Right lobe of liver (tissue), 6 donors: ENCODE measurements around the gene DNAJC27. TPM values are rescaled to one million over a fixed set of nuclear protein-coding genes. Genes with fewer than 3 reads are reported as not detected.

Experiments used
- ATAC-seq, 4 donors: fragments of 200-7000 bp; cut with Tn5 transposase; one replicate each; pipeline ENCODE4 v1.9.1; 2020; ENCODE audit warnings: mild to moderate bottlenecking in 4 of 4, moderate library complexity in 4 of 4
- DNase-seq, 3 donors: peaks; one replicate each; pipeline ENCODE4 v3.0.0-alpha.2; 2020
- H3K27ac ChIP-seq, 3 donors: fragments of 200-600 bp; one replicate each; pipeline ENCODE4 v1.8.0; 2022
- H3K27me3 ChIP-seq, 2 donors: fragments of 200-600 bp; one replicate each; pipeline ENCODE4 v1.8.0; 2022
- H3K36me3 ChIP-seq, 4 donors: fragments of 200-600 bp; sonication (generic) in 1 of 4; one replicate each; pipeline versions ENCODE4 v1.5.1 to v1.8.0; 2017 to 2022; ENCODE audit warnings: control low read depth in 1 of 4
- H3K4me1 ChIP-seq, 4 donors: fragments of 200-600 bp; sonication (generic) in 1 of 4; one replicate each; pipeline versions ENCODE4 v1.5.1 to v1.8.0; 2017 to 2022; ENCODE audit warnings: control low read depth in 1 of 4
- H3K4me3 ChIP-seq, 3 donors: fragments of 200-600 bp; one replicate each; pipeline ENCODE4 v1.8.0; 2022
- H3K9me3 ChIP-seq, 4 donors: fragments of 200-600 bp; sonication (generic) in 1 of 4; one replicate each; pipeline versions ENCODE4 v1.5.1 to v1.8.0; 2017 to 2022; ENCODE audit warnings: control low read depth in 1 of 4
- CTCF ChIP-seq, 4 donors: fragments of 200-600 bp in 3 of 4; fragments of 450-650 bp in 1 of 4; IDR thresholded peaks; one replicate each; pipeline versions ENCODE4 v1.5.1 to v1.8.0; 2016 to 2022; ENCODE audit warnings: antibody characterized with exemption in 4 of 4, mild to moderate bottlenecking in 2 of 4
- POLR2A ChIP-seq: fragments of 450-650 bp; IDR thresholded peaks from one replicate; pipeline ENCODE4 v1.6.1; 2017; ENCODE audit warnings: antibody characterized with exemption, mild to moderate bottlenecking
- WGBS: methylation state at CpG from one replicate; pipeline ENCODE4 v1.1.6; 2018; ENCODE audit warnings: low coverage, low lambda C conversion rate; ENCODE audit not compliant: insufficient coverage; ENCODE audit errors: missing lambda C conversion rate; 5-methylcytosine and 5-hydroxymethylcytosine counted together
- intact Hi-C, 2 donors: fragments of 100-400 bp; cut with DNase I; formaldehyde crosslinking; loops; one replicate each; pipeline versions ENCODE4 v1.11.2 to v1.14.1; 2022
- total RNA-seq, 6 experiments: library from RNA; depleted of rRNA in 2 of 6; stranded (reverse); fragments of >200 nt in 2 of 6; fragmentation: NEBNext Ultra II Directional in 3 of 6; extraction: Animal tissue kit (Norgen Biotek cat#: 25700) in 3 of 6; gene quantifications; one replicate each; pipeline versions ENCODE4 v1.1.0 to v1.2.4, GENCODE V29; 2016 to 2023
- donor health status: DM: no; HTN: yes; CAD: no.
- donor health status: DM: no; HTN: no; CAD: no.
- donor health status: DM: no; HTN: no; CAD: no.
- donor health status: DM: no; HTN: yes; CAD: no.
- donor health status: DM: no; HTN: yes; CAD: no.

The DNAJC27 gene
- total RNA-seq, 6 experiments from 2014 or later, result 1.1 to 2.1 (median 1.7) TPM

GRCh38 chr2:24913911-24914310 lies 57.8 kb downstream of the DNAJC27 start:
- TF ChIP-seq POLR2A, result no peak
- TF ChIP-seq CTCF (IDR thresholded peaks at IDR 0.05), result no peak
- no peak for DNase-seq
- WGBS, result 90% methylated on average over 5 of the region's 9 CpGs
- no peak for ATAC-seq
- Histone ChIP-seq H3K36me3 (no peaks in the 10 kb centered on the region), H3K27me3 (no peaks in the 10 kb centered on the region), H3K4me3 (no peak overlapping the region), H3K27ac (no peak overlapping the region), H3K9me3 (no peaks in the 10 kb centered on the region), H3K4me1 (no peaks in the 10 kb centered on the region)
- intact Hi-C loops, result no loop called here

- Histone ChIP-seq H3K4me3 (no peak overlapping the region), H3K27ac (no peak overlapping the region), H3K9me3 (no peaks in the 10 kb centered on the region), H3K4me1 (no peaks in the 10 kb centered on the region), H3K27me3 (no peaks in the 10 kb centered on the region), H3K36me3 (no peaks in the 10 kb centered on the region)
- 62% methylated on average over 3 of the region's 10 CpGs for WGBS
- intact Hi-C loops, result no loop called here
- ATAC-seq (no peak), DNase-seq (no peak)
- TF ChIP-seq POLR2A (no peak), CTCF (IDR thresholded peaks at IDR 0.05) (no peak)
Observed at GRCh38 chr2:24912986-24913385, 58.8 kb downstream of the DNAJC27 start.

GRCh38 chr2:24912523-24912922 lies 59.2 kb downstream of the DNAJC27 start:
- H3K4me3 ChIP-seq, result no peak overlapping the region
- no peaks in the 10 kb centered on the region for H3K27me3 ChIP-seq
- H3K36me3 ChIP-seq, result no peaks in the 10 kb centered on the region
- ATAC-seq (no peak), DNase-seq (no peak)
- H3K9me3 ChIP-seq, result no peaks in the 10 kb centered on the region
- no peaks in the 10 kb centered on the region for H3K4me1 ChIP-seq
- no peak overlapping the region for H3K27ac ChIP-seq
- 75% methylated on average over 5 of the region's 7 CpGs for WGBS
- TF ChIP-seq CTCF (IDR thresholded peaks at IDR 0.05) (no peak), POLR2A (no peak)
- intact Hi-C loops, result no loop called here

GRCh38 chr2:24910245-24910644 lies 61.5 kb downstream of the DNAJC27 start:
- Histone ChIP-seq H3K27me3 (no peaks in the 10 kb centered on the region), H3K27ac (no peak overlapping the region), H3K4me3 (no peak overlapping the region), H3K9me3 (no peaks in the 10 kb centered on the region), H3K4me1 (no peaks in the 10 kb centered on the region), H3K36me3 (no peaks in the 10 kb centered on the region)
- no peak for TF ChIP-seq POLR2A
- TF ChIP-seq CTCF (IDR thresholded peaks at IDR 0.05), result no peak
- intact Hi-C loops, result no loop called here
- no peak for ATAC-seq
- 90% methylated on average over 2 of the region's 3 CpGs for WGBS
- DNase-seq, result no peak

GRCh38 chr2:24909555-24910177 lies 62.1 kb downstream of the DNAJC27 start:
- H3K9me3 ChIP-seq, result no peaks in the 10 kb centered on the region
- intact Hi-C loops, result no loop called here
- no peak overlapping the region for H3K27ac ChIP-seq
- DNase-seq, result no peak
- 80% methylated on average over 5 of the region's 5 CpGs for WGBS
- H3K4me3 ChIP-seq, result no peak overlapping the region
- no peaks in the 10 kb centered on the region for H3K36me3 ChIP-seq
- no peak for ATAC-seq
- no peaks in the 10 kb centered on the region for H3K27me3 ChIP-seq
- no peaks in the 10 kb centered on the region for H3K4me1 ChIP-seq
- no peak for TF ChIP-seq POLR2A
- TF ChIP-seq CTCF (IDR thresholded peaks at IDR 0.05), result no peak
